Stomach smooth muscle (tissue), 2 donors: ENCODE measurements around the gene ASB10.

Experiments
- H3K27ac ChIP-seq: one replicate; pipeline ENCODE4 v1.7.0; 2013; ENCODE audit warnings: mild to moderate bottlenecking, low read length, inconsistent platforms
- H3K27me3 ChIP-seq, 2 donors: one replicate each; pipeline ENCODE4 v1.7.0; 2013; ENCODE audit warnings: low read length in 2 of 2; ENCODE audit not compliant: insufficient read depth in 2 of 2, control insufficient read depth in 1 of 2
- H3K36me3 ChIP-seq, 2 donors: one replicate each; pipeline ENCODE4 v1.7.0; 2013; ENCODE audit warnings: low read length in 2 of 2; ENCODE audit not compliant: control insufficient read depth in 2 of 2, insufficient read depth in 2 of 2
- H3K4me1 ChIP-seq: one replicate; pipeline ENCODE4 v1.7.0; 2013; ENCODE audit warnings: low read length; ENCODE audit not compliant: control insufficient read depth, insufficient read depth
- H3K4me3 ChIP-seq, 2 donors: one replicate each; pipeline ENCODE4 v1.7.0; 2013; ENCODE audit warnings: low read length in 2 of 2
- H3K9ac ChIP-seq, 2 donors: one replicate each; pipeline ENCODE4 v1.7.0; 2013; ENCODE audit warnings: low read length in 2 of 2, mild to moderate bottlenecking in 1 of 2
- H3K9me3 ChIP-seq, 2 donors: one replicate each; pipeline ENCODE4 v1.7.0; 2013; ENCODE audit warnings: low read length in 2 of 2; ENCODE audit not compliant: control insufficient read depth in 2 of 2
- donor health status: healthy.
- donor health status: Pancreatic carcinoma.

ASB10 gene

GRCh38 chr7:151157645-151158329 lies 29.3 kb downstream of the ASB10 start:
- no peak overlapping the region for H3K9ac ChIP-seq
- no peaks in the 10 kb centered on the region for H3K36me3 ChIP-seq
- peaks cover 12 to 21% of the 10 kb centered on the region in 2 donors for H3K27me3 ChIP-seq
- H3K4me3 ChIP-seq = no peak overlapping the region
- H3K27ac ChIP-seq = no peak overlapping the region
- no peaks in the 10 kb centered on the region for H3K9me3 ChIP-seq
- no peaks in the 10 kb centered on the region for H3K4me1 ChIP-seq

- Histone ChIP-seq H3K36me3 (no peaks in the 10 kb centered on the region), H3K27ac (no peak overlapping the region), H3K9me3 (no peaks in the 10 kb centered on the region), H3K27me3 (peaks cover 34 to 36% of the 10 kb centered on the region in 2 donors), H3K4me3 (no peak overlapping the region), H3K4me1 (peaks cover 2% of the 10 kb centered on the region), H3K9ac (no peak overlapping the region)
Observed at GRCh38 chr7:151152643-151153513, 34.2 kb downstream of the ASB10 start.

GRCh38 chr7:151150388-151150787 lies 36.7 kb downstream of the ASB10 start:
- Histone ChIP-seq H3K4me3 (no peak overlapping the region), H3K27ac (no peak overlapping the region), H3K27me3 (peaks cover 31 to 34% of the 10 kb centered on the region in 2 donors)

GRCh38 chr7:151148319-151149259 lies 38.5 kb downstream of the ASB10 start:
- no peak overlapping the region for H3K4me3 ChIP-seq
- peaks cover 8% of the 10 kb centered on the region in 2 donors for H3K36me3 ChIP-seq
- H3K4me1 ChIP-seq = peaks cover 2% of the 10 kb centered on the region
- no peak overlapping the region for H3K9ac ChIP-seq
- no peak overlapping the region for H3K27ac ChIP-seq
- H3K27me3 ChIP-seq = peaks cover 27 to 29% of the 10 kb centered on the region in 2 donors
- H3K9me3 ChIP-seq = no peaks in the 10 kb centered on the region

More at GRCh38 chr7:151150388-151150787, 36.7 kb downstream of the ASB10 start:
- H3K36me3 ChIP-seq = no peaks in the 10 kb centered on the region
- no peaks in the 10 kb centered on the region for H3K9me3 ChIP-seq
- H3K9ac ChIP-seq = no peak overlapping the region
- H3K4me1 ChIP-seq = peaks cover 2% of the 10 kb centered on the region

GRCh38 chr7:151146761-151147160 lies 40.3 kb downstream of the ASB10 start:
- peaks cover 19 to 21% of the 10 kb centered on the region in 2 donors for H3K27me3 ChIP-seq
- peaks cover 2% of the 10 kb centered on the region for H3K4me1 ChIP-seq

GRCh38 chr7:151144387-151144786 lies 42.7 kb downstream of the ASB10 start:
- Histone ChIP-seq H3K36me3 (peaks cover 32 to 38% of the 10 kb centered on the region in 2 donors), H3K27ac (no peak overlapping the region), H3K4me3 (no peak overlapping the region), H3K9me3 (no peaks in the 10 kb centered on the region), H3K27me3 (peaks cover 3 to 7% of the 10 kb centered on the region in 2 donors), H3K4me1 (peaks cover 2% of the 10 kb centered on the region), H3K9ac (no peak overlapping the region)

More at GRCh38 chr7:151146761-151147160, 40.3 kb downstream of the ASB10 start:
- Histone ChIP-seq H3K36me3 (peaks cover 18 to 21% of the 10 kb centered on the region in 2 donors), H3K27ac (no peak overlapping the region), H3K4me3 (no peak overlapping the region), H3K9me3 (no peaks in the 10 kb centered on the region), H3K9ac (no peak overlapping the region)

- Histone ChIP-seq H3K36me3 (peaks cover 32 to 38% of the 10 kb centered on the region in 2 donors), H3K9ac (no peak overlapping the region), H3K4me3 (no peak overlapping the region), H3K27me3 (peaks cover 0 to 2% of the 10 kb centered on the region in 2 donors), H3K27ac (no peak overlapping the region), H3K4me1 (peaks cover 2% of the 10 kb centered on the region), H3K9me3 (no peaks in the 10 kb centered on the region)
Observed at GRCh38 chr7:151143261-151144015, 43.6 kb downstream of the ASB10 start.

GRCh38 chr7:151142686-151143040 lies 44.4 kb downstream of the ASB10 start:
- H3K27ac ChIP-seq = no peak overlapping the region
- no peaks in the 10 kb centered on the region for H3K9me3 ChIP-seq
- H3K36me3 ChIP-seq = peaks cover 32 to 38% of the 10 kb centered on the region in 2 donors
- no peaks in the 10 kb centered on the region for H3K27me3 ChIP-seq
- no peaks in the 10 kb centered on the region for H3K4me1 ChIP-seq
- no peak overlapping the region for H3K4me3 ChIP-seq
- H3K9ac ChIP-seq = no peak overlapping the region

GRCh38 chr7:151141855-151142685 lies 45.0 kb downstream of the ASB10 start:
- Histone ChIP-seq H3K27ac (no peak overlapping the region), H3K27me3 (no peaks in the 10 kb centered on the region), H3K4me3 (no peak overlapping the region), H3K36me3 (peaks cover 32 to 38% of the 10 kb centered on the region in 2 donors), H3K4me1 (no peaks in the 10 kb centered on the region), H3K9ac (no peak overlapping the region), H3K9me3 (no peaks in the 10 kb centered on the region)
